Esophagus muscularis mucosa (tissue), 4 donors: ENCODE results near the gene UBAC2. TPM values are rescaled to one million over a fixed set of nuclear protein-coding genes. Genes with fewer than 3 reads are reported as not detected.

Experiments
- DNase-seq: peaks from one replicate; pipeline ENCODE4 v3.0.0-alpha.2; 2017; ENCODE audit errors: extremely low spot score
- H3K27ac ChIP-seq, 4 donors: fragments of 200-600 bp; sonication (generic); replicated peaks in 1 of 4; 1 replicate in 3 of 4; 2 replicates in 1 of 4; pipeline ENCODE4 v1.5.1; 2016 to 2019; ENCODE audit warnings: mild to moderate bottlenecking in 1 of 4
- H3K27me3 ChIP-seq, 4 donors: fragments of 200-600 bp; sonication (generic); one replicate each; pipeline versions ENCODE4 v1.5.1 to v1.6.0; 2016 to 2019
- H3K36me3 ChIP-seq, 4 donors: fragments of 200-600 bp; sonication (generic); one replicate each; pipeline ENCODE4 v1.5.1; 2016 to 2019
- H3K4me1 ChIP-seq, 4 donors: fragments of 200-600 bp; sonication (generic); one replicate each; pipeline ENCODE4 v1.5.1; 2016 to 2019
- H3K4me3 ChIP-seq, 4 donors: fragments of 200-600 bp; sonication (generic); 1 replicate in 2 of 4; 2 replicates in 2 of 4; pipeline ENCODE4 v1.5.1; 2016 to 2019; ENCODE audit warnings: mild to moderate bottlenecking in 4 of 4, moderate library complexity in 1 of 4
- H3K9me3 ChIP-seq, 4 donors: fragments of 200-600 bp; sonication (generic); 1 replicate in 3 of 4; 2 replicates in 1 of 4; pipeline ENCODE4 v1.5.1; 2016 to 2019
- EP300 ChIP-seq: sonication (generic); formaldehyde crosslinking; IDR thresholded peaks from one replicate; pipeline ENCODE4 v1.6.1; 2017; ENCODE audit warnings: antibody characterized with exemption
- POLR2A ChIP-seq: fragments of 450-650 bp; IDR thresholded peaks from one replicate; pipeline ENCODE4 v1.6.1; 2017; ENCODE audit warnings: antibody characterized with exemption, moderate library complexity, mild to moderate bottlenecking, low read depth
- POLR2AphosphoS5 ChIP-seq, 2 donors: sonication (generic); formaldehyde crosslinking; IDR thresholded peaks; one replicate each; pipeline ENCODE4 v1.6.1; 2017; ENCODE audit warnings: antibody characterized with exemption in 2 of 2
- WGBS: methylation state at CpG from one replicate; pipeline ENCODE4 v1.1.5; 2018; 5-methylcytosine and 5-hydroxymethylcytosine counted together
- intact Hi-C: fragments of 100-400 bp; cut with DNase I; formaldehyde crosslinking; loops from one replicate; pipeline ENCODE4 v1.15.1; 2023
- total RNA-seq, 4 donors: library from RNA; depleted of rRNA; stranded (reverse); fragments of >200 nt; gene quantifications; one replicate each; pipeline versions ENCODE4 v1.1.0 to v1.2.1, GENCODE V29; 2016
- TF ChIP-seq, protein P1 (sequence below), 3 experiments: fragments of 200-600 bp in 2 of 3; fragments of 450-650 bp in 1 of 3; sonication (generic) in 2 of 3; IDR thresholded peaks; one replicate each; pipeline ENCODE4 v1.5.1; 2017 to 2019; ENCODE audit warnings: antibody characterized with exemption in 3 of 3, mild to moderate bottlenecking in 2 of 3, moderate library complexity in 1 of 3

Gene UBAC2
- total RNA-seq, 4 donors from 2014 or later = 42.6 to 62.1 (median 50.9) TPM

- no peak for DNase-seq
- no peaks in the 10 kb centered on the region for H3K36me3 ChIP-seq
- no peak overlapping the region for H3K27ac ChIP-seq
- no peaks in the 10 kb centered on the region for H3K9me3 ChIP-seq
- intact Hi-C loops = no loop called here
- no peak for TF ChIP-seq POLR2A
- TF ChIP-seq, protein P1, sequence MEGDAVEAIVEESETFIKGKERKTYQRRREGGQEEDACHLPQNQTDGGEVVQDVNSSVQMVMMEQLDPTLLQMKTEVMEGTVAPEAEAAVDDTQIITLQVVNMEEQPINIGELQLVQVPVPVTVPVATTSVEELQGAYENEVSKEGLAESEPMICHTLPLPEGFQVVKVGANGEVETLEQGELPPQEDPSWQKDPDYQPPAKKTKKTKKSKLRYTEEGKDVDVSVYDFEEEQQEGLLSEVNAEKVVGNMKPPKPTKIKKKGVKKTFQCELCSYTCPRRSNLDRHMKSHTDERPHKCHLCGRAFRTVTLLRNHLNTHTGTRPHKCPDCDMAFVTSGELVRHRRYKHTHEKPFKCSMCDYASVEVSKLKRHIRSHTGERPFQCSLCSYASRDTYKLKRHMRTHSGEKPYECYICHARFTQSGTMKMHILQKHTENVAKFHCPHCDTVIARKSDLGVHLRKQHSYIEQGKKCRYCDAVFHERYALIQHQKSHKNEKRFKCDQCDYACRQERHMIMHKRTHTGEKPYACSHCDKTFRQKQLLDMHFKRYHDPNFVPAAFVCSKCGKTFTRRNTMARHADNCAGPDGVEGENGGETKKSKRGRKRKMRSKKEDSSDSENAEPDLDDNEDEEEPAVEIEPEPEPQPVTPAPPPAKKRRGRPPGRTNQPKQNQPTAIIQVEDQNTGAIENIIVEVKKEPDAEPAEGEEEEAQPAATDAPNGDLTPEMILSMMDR (IDR thresholded peaks at IDR 0.05) = no peak
- H3K4me1 ChIP-seq = no peaks in the 10 kb centered on the region
- 91% methylated on average over 11 of the region's 11 CpGs for WGBS
- no peak overlapping the region for H3K4me3 ChIP-seq
- H3K27me3 ChIP-seq = no peaks in the 10 kb centered on the region
Measured at GRCh38 chr13:99398916-99399622, 198.4 kb downstream of the UBAC2 start.

DNA sequence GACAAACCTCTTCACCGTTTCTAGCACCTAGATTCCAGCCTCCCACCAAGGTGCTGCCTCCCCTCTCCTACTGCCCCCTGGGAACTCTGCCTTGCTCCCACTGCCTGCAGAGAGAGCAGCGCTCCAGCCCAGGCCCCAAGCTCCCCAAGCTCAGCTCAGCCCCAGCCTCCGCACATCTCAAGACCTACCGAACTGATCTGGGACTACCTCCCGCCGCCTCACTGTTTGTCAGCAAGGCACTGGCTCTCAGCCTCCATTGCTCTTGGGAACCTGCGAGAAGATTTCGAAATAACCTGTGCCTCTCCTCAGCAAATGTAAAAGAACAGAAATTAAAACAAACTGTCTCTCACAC is 198.9 kb downstream of the UBAC2 start:
- no peak for DNase-seq
- TF ChIP-seq, protein P1 (IDR thresholded peaks at IDR 0.05) = no peak
- TF ChIP-seq POLR2AphosphoS5 (IDR thresholded peaks at IDR 0.05) (no peak), EP300 (no peak), POLR2A (no peak)
- Histone ChIP-seq H3K27ac (no peak overlapping the region), H3K4me3 (no peak overlapping the region), H3K9me3 (no peaks in the 10 kb centered on the region), H3K36me3 (no peaks in the 10 kb centered on the region), H3K4me1 (no peaks in the 10 kb centered on the region), H3K27me3 (no peaks in the 10 kb centered on the region)
- intact Hi-C loops = no loop called here
- WGBS = 86% methylated on average over 8 of the region's 8 CpGs

- TF ChIP-seq EP300 (no peak), POLR2A (no peak), POLR2AphosphoS5 (IDR thresholded peaks at IDR 0.05) (no peak)
- TF ChIP-seq, protein P1 (IDR thresholded peaks at IDR 0.05) = no peak
- no peaks in the 10 kb centered on the region for H3K4me1 ChIP-seq
- DNase-seq = no peak
- H3K4me3 ChIP-seq = no peak overlapping the region
- no peak overlapping the region for H3K27ac ChIP-seq
- H3K27me3 ChIP-seq = no peaks in the 10 kb centered on the region
- 92% methylated on average over 5 of the region's 5 CpGs for WGBS
- intact Hi-C loops = no loop called here
- no peaks in the 10 kb centered on the region for H3K9me3 ChIP-seq
- no peaks in the 10 kb centered on the region for H3K36me3 ChIP-seq
Measured at GRCh38 chr13:99403458-99403971, 202.9 kb downstream of the UBAC2 start.

DNA sequence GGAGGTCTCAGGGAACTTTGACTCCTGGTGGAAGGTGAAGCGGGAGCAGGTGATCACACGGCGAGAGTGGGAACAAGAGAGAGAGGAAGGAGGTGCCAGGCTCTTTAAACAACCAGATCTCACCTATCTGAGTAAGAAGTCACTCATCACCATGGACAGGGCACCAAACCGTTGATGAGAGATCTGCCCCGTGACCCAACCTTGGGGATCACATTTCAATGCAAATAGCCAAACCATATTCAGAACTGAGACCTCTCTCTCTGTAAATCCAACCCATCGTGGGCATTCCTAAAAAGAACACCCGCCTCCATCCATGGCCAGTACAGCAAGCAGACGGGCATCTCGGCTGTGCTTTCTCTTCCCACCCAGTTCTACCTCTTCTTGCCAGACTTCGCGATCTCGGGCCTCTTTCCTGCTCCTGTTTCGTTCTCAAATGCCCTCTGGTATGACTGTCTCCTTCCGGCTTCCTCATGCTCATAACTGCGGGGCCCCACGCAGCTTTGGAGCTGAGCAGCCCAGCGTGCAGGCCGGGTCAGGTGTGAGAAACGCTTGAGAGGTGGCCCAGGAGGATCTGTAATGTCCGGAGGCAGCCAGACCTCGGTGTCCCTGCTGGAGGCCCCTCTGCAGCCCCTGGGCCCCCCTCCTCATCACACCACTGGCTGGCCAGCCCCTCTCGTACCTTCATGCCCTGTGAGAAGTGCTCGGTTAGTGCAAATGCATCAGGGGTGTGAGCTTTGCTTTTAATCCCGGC is 203.5 kb downstream of the UBAC2 start:
- H3K4me1 ChIP-seq = no peaks in the 10 kb centered on the region
- no peaks in the 10 kb centered on the region for H3K36me3 ChIP-seq
- H3K27me3 ChIP-seq = no peaks in the 10 kb centered on the region
- H3K9me3 ChIP-seq = no peaks in the 10 kb centered on the region
- TF ChIP-seq, protein P1 (IDR thresholded peaks at IDR 0.05) = no peak
- TF ChIP-seq EP300 (no peak), POLR2AphosphoS5 (IDR thresholded peaks at IDR 0.05) (no peak), POLR2A (no peak)
- no peak for DNase-seq
- intact Hi-C loops = no loop called here
- WGBS = 72% methylated on average over 22 of the region's 24 CpGs
- H3K4me3 ChIP-seq = no peak overlapping the region
- no peak overlapping the region for H3K27ac ChIP-seq
